H1 (cell line): Measurements from ENCODE around the gene TFE3. TPM values are rescaled to one million over a fixed set of nuclear protein-coding genes. Genes with fewer than 3 reads are reported as not detected.

ENCODE experiments used
- KDM5A ChIP-seq: fragments of 200-600 bp; IDR thresholded peaks from 2 replicates; pipeline ENCODE4 v1.7.1; 2012; ENCODE audit warnings: mild to moderate bottlenecking, low read length, inconsistent platforms, mixed read lengths
- SIX5 ChIP-seq: IDR thresholded peaks from 2 replicates; pipeline ENCODE4 v1.6.1; 2011; ENCODE audit warnings: mild to moderate bottlenecking, low read depth, low read length
- polyA plus RNA-seq, 7 experiments: library from polyadenylated mRNA; depleted of rRNA in 3 of 7; stranded (reverse) in 5 of 7; unstranded in 2 of 7; fragments of >200 nt in 5 of 7; fragments of 200-250 nt in 2 of 7; gene quantifications; 1 replicate in 5 of 7; 2 replicates in 1 of 7; 4 replicates in 1 of 7; pipeline versions ENCODE4 v1.2.1 to v1.2.3, GENCODE V29; 2011 to 2013; ENCODE audit warnings: missing spikeins in 2 of 7, mixed read lengths in 2 of 7
- total RNA-seq: library from RNA; stranded (reverse); fragmentation: NEBNext Ultra II Directional; extraction: Animal tissue kit (Norgen Biotek cat#: 25700); gene quantifications from 2 replicates; pipeline ENCODE4 v1.2.1, GENCODE V29; 2021

TFE3 gene
- total and polyA plus RNA-seq, 2 of the 8 experiments (the other 6 are each of a cell fraction or from before 2014, with no cell fraction given): 33.7 to 52.9 TPM

DNA sequence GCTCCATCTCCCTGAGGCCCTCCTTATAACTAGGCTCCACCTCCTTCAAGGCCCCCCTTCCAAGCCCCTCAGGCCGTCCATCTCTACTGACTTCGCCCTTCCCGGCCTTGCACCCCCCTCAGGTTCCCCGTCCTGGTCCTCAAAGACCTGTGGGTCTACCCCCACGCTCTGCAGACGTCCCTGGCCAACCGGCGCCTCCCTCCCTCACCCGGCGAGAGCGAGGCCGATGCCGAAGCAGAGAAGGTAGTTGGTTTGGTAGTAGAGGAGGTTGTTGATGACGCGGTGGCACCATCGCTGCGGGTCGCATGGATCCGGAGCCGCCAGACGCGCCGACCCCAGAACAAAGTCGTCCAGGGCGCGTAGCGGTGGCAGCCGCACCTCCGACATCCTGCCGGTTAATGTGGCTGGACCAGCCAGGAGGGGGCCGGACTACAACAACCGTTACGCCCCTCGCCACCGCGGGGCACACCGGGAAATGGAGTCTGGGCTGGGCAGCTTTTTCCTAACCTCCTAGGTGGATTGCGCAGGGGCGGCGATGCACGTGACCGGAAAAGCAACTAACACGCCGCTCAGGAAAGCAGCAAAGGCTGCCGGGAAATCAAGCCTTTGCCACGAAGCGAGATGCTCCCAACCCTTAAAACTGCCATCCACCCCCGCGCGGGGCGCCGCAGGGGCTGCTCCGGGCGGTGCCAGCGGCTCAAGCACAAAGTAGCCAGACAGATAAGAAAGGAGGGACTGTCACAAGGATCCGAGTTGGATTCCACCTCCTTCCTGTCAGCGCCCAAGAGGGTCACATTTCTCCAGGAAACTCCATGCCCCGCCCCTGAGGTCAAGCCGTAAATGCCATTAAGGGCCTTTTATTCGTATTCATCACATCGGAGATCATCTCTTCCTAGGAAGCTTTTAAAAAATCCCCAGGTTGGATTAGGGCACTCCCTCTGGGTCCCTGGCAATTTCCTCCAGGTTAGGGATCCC lies 30.7 kb upstream of the TFE3 start, which contains the start of gene PRAF2 (continued):
- TF ChIP-seq SIX5 (peak; percentile 84), KDM5A (no peak)
